ENCODE results near the gene MPL.

Gene MPL

GRCh38 chr1:43337588-43337987 is at the start of gene MPL:
Gene MPL, plus strand, starts transcription at chr1:43337818. Its CDS starts 31 bp downstream, at chr1:43337849.
- DNase-seq: no peak

GRCh38 chr1:43288058-43288784 is 49.4 kb upstream of the MPL start:
- no peak for DNase-seq

GRCh38 chr1:43288785-43289706 is 48.6 kb upstream of the MPL start:
- no peak for DNase-seq

GRCh38 chr1:43292216-43292615 is 45.4 kb upstream of the MPL start:
- no peak for DNase-seq

- DNase-seq: no peak
Observed at GRCh38 chr1:43292679-43293078, 44.9 kb upstream of the MPL start.

GRCh38 chr1:43293176-43293575 is 44.4 kb upstream of the MPL start:
- DNase-seq: no peak

- no peak for DNase-seq
Observed at GRCh38 chr1:43293896-43294760, 43.5 kb upstream of the MPL start.

GRCh38 chr1:43294761-43295160 is 42.9 kb upstream of the MPL start:
- DNase-seq: no peak

GRCh38 chr1:43296207-43296606 is 41.4 kb upstream of the MPL start:
- DNase-seq: no peak

GRCh38 chr1:43298055-43298454 is 39.6 kb upstream of the MPL start:
- no peak for DNase-seq

GRCh38 chr1:43299101-43299500 is 38.5 kb upstream of the MPL start:
- no peak for DNase-seq

- DNase-seq: peak; percentile 42
Observed at GRCh38 chr1:43300378-43301094, 37.1 kb upstream of the MPL start, which contains the start of gene TIE1. Gene TIE1, plus strand, starts transcription at chr1:43300982. Its CDS starts 90 bp downstream, at chr1:43301072.

- DNase-seq: no peak
Observed at GRCh38 chr1:43302201-43302600, 35.4 kb upstream of the MPL start.

GRCh38 chr1:43302721-43303470 is 34.7 kb upstream of the MPL start:
- no peak for DNase-seq

- no peak for DNase-seq
Observed at GRCh38 chr1:43303471-43304313, 33.9 kb upstream of the MPL start.

- peak; percentile 59 for DNase-seq
Observed at GRCh38 chr1:43304314-43304681, 33.3 kb upstream of the MPL start.

GRCh38 chr1:43304771-43305300 is 32.8 kb upstream of the MPL start:
- DNase-seq: no peak

- peak; percentile 2 for DNase-seq
Observed at GRCh38 chr1:43305461-43305860, 32.2 kb upstream of the MPL start.

- peak; percentile 0 for DNase-seq
Observed at GRCh38 chr1:43305926-43306687, 31.5 kb upstream of the MPL start.
